ENCODE data around the gene NOL6.

DNA sequence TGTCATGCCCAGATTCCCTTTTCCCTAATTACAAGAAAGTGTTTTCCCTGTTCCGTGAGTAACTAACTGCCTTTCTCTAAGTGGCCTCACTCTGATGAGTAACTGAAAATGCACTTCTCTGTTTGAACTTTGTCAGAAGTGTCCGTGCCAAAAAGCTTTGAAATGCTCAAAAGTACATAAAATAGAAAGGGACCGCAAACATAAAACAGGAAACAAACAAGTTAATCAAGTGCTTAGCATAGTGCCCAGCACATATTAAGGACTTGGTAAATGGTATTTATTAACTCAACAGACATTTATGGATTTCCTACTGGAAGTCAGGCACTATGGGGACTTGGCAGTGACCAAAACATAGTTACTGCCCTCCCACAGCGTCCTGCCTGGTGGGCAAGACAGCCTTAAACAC lies 48.6 kb downstream of the NOL6 start:
- TF ChIP-seq, protein P1, sequence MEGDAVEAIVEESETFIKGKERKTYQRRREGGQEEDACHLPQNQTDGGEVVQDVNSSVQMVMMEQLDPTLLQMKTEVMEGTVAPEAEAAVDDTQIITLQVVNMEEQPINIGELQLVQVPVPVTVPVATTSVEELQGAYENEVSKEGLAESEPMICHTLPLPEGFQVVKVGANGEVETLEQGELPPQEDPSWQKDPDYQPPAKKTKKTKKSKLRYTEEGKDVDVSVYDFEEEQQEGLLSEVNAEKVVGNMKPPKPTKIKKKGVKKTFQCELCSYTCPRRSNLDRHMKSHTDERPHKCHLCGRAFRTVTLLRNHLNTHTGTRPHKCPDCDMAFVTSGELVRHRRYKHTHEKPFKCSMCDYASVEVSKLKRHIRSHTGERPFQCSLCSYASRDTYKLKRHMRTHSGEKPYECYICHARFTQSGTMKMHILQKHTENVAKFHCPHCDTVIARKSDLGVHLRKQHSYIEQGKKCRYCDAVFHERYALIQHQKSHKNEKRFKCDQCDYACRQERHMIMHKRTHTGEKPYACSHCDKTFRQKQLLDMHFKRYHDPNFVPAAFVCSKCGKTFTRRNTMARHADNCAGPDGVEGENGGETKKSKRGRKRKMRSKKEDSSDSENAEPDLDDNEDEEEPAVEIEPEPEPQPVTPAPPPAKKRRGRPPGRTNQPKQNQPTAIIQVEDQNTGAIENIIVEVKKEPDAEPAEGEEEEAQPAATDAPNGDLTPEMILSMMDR (IDR thresholded peaks at IDR 0.05), result no peak
- no peak for TF ChIP-seq ZFX (IDR thresholded peaks at IDR 0.05; ENCODE audit: borderline replicate concordance)

All from 22Rv1 (cell line).